OCI-LY7 (cell line): ENCODE measurements around the gene CDH23.

ENCODE experiments used
- EZH2phosphoT487 ChIP-seq: fragments of 200-600 bp; sonication (generic); IDR thresholded peaks from 2 replicates; pipeline ENCODE4 v1.6.1; 2018; ENCODE audit warnings: low read depth, borderline replicate concordance, mild to moderate bottlenecking, mixed run types, antibody characterized with exemption, low read length, moderate library complexity, mixed read lengths
- TF ChIP-seq, protein P1 (sequence below): fragments of 200-600 bp; sonication (generic); conservative IDR thresholded peaks from 2 replicates; pipeline ENCODE4 v1.5.1; 2014; ENCODE audit warnings: mild to moderate bottlenecking, antibody characterized with exemption, low read length, moderate library complexity, mixed read lengths

DNA sequence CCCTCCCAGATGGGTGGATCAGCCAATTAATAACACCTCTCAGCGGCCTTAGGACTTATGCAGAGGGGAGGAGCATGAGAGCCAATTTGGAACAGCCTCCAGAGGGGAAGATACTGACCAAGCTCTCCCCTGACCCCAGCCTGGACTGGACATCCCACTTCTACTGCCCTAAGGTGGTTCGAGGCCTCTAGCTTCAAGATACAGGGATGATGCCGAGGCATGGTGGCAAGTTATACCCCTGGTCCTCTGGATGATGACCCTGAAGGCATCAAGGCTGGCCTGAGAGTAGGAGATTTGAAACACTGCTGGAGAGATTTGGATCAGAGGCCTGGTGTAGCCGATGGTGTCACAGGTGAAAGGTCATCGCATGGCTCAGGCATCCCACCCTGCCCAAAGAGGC is 3.2 kb downstream of the CDH23 start:
- TF ChIP-seq, protein P1, sequence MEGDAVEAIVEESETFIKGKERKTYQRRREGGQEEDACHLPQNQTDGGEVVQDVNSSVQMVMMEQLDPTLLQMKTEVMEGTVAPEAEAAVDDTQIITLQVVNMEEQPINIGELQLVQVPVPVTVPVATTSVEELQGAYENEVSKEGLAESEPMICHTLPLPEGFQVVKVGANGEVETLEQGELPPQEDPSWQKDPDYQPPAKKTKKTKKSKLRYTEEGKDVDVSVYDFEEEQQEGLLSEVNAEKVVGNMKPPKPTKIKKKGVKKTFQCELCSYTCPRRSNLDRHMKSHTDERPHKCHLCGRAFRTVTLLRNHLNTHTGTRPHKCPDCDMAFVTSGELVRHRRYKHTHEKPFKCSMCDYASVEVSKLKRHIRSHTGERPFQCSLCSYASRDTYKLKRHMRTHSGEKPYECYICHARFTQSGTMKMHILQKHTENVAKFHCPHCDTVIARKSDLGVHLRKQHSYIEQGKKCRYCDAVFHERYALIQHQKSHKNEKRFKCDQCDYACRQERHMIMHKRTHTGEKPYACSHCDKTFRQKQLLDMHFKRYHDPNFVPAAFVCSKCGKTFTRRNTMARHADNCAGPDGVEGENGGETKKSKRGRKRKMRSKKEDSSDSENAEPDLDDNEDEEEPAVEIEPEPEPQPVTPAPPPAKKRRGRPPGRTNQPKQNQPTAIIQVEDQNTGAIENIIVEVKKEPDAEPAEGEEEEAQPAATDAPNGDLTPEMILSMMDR, result no peak
- no peak for TF ChIP-seq EZH2phosphoT487
